ENCODE measurements around the gene DDA1.
A peak's percentile ranks its signal among the peaks of the same experiment; 100 is the strongest.

The DDA1 gene

DNA sequence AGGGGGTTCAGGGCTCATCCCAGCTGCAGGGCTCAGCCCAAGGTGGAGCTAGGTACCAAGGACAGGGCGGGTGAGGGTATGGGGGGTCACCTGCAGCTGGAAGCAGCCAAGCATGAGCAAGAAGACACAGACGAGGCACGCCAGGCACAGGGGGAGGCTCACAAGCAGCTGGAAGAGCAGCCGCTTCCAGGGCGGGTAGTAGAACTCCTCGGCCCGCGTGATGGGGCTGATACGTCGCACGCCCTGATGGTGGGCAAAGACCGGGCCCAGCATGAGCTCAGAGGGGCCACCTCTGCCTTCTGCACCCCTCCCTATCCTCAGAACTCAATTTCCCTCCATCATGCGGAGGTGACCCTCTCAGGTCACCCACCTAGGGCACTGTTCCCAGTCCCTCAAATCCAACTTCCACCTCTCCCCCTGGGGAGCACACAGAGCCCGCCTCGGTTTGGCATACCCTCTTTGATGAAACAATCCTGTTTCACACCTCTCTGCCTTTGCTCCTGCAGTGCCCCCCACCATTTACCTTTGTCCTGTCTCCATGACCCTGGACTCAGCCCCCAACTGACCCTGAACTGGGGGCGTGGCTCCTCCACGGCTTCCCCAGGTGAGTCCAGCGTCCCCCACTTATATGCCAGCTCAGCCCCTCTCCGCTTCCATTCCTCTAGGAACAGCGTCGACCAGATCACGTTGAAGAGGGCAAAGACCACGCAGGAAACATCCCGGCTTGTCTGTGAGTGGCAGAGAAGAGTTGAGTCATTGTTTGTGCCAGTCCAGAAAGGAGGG is 21.1 kb downstream of the DDA1 start:
- no peak for DNase-seq

GRCh38 chr19:17331045-17331558 is 21.7 kb downstream of the DDA1 start:
- no peak for DNase-seq

DNA sequence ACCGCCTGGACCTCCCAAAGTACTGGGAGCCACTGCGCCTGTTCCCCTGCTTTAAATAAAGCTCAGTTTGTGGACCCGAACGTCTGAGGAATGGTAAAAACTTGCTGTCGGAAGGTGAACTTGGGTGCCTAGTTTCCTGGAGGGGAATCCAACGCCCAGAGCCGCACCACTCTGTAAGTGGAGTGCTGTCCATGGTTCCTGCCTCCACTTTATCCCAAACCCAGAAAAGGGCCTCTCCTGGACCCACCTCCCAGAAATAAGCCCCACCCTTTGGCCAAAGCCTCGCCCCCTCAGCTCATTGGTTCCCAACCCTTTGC is 23.0 kb downstream of the DDA1 start:
- no peak for DNase-seq

DNA sequence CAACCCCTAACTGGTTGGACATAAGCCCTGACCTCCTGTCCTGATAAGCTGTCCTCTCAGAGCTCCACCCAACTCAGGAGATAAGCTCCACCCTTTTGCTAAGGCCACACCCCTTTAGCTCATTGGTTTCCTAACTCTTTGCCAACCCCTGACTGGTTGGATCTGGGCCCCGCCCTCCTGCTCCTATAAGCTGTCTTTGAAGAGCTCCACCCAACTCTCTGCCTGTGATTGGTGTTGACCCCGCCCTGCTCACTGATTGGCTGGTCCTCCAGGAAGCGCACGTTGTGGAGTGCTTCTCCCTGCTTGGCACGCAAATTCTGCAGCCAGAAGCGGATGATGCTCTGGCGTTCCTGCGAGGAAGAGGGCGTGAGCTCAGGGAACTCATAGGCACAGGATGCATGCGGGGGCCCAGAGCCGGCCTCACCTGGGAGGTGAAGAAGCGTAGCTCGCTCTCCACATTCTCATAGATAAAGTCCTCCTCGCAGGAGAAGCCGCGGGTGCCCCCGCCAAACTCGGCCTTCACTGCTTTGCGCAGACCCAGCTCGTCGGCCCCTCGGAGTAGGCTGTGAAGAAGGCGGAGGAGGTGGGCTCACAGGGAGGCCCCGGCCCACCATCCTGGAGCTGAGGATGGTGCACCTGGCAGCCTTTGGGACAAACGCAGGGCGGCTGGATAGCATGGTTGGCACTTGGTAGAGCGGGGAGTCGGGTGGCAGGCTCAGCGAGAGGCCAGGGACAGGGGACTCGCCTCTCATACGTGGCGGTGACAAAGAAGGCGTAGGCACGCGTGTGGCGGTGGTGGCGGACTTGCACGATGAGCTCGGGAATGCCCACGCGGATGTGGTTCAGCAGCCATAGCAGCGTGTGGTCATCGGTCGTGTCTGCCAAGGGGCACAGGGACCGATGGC is 23.6 kb downstream of the DDA1 start:
- peak; percentile 15 for DNase-seq

DNA sequence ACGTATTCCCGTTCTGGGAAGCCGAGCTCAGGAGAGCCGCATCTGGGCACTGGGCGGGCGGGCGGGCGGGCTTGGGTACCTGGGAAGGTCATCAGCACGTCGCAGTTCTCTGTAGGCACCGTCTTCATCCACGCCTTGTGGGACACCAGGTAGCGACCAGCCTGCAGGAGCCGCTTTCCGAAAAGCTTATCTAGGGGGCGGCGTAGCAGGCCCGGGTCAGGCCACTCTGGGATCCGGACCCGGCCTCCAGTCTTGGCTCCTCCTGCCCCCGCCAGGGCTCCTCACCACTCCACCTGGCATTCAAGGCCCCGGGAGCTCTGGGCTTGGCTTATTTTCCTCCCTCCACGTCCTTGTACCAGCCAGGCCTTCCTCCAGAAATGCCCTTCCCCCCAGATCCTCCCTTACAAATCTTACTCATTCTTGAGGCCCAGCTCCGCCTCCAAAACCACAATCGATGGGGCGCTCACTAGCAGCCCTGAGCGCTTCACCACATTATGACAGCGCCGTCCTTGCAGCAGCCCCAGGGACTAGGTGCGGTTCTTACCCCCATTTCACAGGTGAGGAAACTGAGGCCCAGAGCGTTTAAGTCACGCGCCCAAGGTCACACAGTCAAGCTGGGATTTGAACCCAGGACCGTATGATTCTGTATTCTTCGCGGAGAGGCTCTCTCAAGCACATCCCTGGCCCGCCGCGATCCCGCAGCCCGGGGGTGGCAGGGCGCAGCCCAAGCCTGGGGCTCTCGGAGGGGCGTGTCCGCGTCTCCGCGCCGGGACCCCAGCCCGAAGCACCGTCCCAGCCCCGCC is 24.4 kb downstream of the DDA1 start:
- DNase-seq: no peak

- peak; percentile 88 for DNase-seq
Observed at GRCh38 chr19:17334414-17335409, 25.3 kb downstream of the DDA1 start, which contains the start of gene ANO8. Gene ANO8, minus strand, starts transcription at chr19:17334855. Its CDS starts 185 bp downstream, at chr19:17334670.

GRCh38 chr19:17335575-17335974 is 26.2 kb downstream of the DDA1 start:
- DNase-seq: no peak

DNA sequence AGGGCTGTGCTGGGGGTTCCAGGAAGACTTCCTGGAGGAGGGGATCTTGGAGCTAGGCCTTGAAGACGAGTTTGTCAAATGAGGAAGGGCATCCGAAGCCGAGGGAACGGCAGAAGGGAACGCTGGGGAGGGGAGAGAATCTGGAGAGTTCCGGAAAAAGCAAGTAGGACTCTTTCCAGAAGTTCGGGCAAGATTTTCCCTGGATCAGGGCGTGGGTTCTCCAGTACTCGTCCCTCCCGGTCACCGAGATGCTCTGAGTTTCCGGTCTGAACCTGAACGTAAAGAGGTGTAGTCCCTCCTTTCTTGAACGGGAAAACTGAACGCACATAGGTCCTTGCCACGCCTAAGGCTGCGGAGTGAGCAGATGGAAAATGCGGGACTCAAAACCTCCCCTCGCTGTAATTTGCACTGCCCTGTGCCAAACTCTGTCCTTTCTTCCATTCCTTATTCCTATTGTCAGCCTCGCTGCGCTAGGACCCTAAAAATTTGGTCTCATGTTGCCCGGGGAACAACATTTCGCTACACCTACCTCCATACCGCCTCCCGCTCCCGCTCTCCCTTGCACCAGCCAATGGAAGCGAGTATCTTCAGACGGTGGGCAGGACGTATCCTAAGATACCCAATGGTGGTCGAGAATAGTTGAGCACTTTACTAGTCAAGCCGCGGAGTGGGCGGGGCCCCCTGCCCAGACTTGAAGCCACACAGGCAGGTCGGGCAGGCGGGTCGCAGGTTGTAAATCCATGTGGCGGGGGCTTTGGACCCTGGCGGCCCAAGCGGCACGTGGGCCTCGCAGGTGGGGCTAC is 27.7 kb downstream of the DDA1 start, which contains the start of gene GTPBP3:
GTPBP3 (plus strand) TSS at position 682 of the 803 bp plus-strand sequence; CDS start at position 741, 59 bp downstream.
- peak; percentile 99 for DNase-seq

- no peak for DNase-seq
Observed at GRCh38 chr19:17337675-17338432, 28.5 kb downstream of the DDA1 start.

DNA sequence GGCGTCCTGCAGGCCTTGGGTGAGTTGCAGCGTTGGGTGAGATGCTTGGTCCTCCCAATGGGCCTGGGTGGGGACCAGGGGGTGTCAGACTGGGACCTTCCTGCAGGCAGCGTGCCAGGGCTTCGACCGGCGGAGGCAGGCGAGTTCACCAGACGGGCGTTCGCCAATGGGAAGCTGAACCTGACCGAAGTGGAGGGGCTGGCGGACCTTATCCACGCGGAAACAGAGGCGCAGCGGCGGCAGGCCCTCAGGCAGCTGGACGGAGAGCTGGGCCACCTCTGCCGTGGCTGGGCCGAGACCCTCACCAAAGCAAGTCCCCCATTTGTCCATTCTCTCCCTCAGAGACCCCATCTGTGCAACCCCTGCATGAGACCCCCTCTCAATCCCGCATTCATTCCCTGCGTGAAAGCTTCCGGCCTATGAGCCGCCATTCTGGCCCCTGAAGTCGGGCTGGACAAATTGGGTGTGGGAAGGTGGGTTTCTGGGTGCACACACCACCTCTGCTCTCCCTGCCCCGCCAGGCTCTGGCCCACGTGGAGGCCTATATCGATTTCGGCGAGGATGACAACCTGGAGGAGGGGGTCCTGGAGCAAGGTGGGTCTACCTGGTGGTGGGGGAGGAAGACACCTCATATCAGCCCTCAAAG is 29.2 kb downstream of the DDA1 start:
- DNase-seq: no peak

DNA sequence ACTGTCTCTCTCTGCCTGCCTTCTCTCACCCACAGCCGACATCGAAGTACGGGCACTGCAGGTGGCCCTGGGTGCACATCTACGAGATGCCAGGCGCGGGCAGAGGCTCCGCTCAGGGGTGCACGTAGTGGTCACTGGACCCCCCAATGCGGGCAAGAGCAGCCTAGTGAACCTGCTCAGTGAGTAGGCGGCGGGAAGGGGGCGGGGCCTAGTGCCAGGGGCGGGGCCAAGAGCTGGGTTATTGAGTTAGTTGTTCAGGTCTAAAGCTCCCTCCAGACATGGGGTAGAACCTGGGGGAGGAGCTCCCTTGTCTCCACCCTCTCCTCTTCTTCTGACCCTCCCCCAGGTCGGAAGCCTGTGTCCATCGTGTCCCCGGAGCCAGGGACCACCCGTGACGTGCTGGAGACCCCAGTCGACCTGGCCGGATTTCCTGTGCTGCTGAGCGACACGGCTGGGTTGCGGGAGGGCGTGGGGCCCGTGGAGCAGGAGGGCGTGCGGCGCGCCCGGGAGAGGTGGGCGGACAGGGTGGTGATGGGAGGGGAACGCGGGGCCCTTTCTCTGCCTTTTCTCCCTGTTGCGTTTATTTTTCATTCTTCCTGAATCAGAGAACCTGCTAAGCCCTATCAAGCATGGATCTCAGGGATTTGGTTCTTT is 29.9 kb downstream of the DDA1 start:
- no peak for DNase-seq

- DNase-seq: no peak
Observed at GRCh38 chr19:17340302-17340870, 31.0 kb downstream of the DDA1 start.

DNA sequence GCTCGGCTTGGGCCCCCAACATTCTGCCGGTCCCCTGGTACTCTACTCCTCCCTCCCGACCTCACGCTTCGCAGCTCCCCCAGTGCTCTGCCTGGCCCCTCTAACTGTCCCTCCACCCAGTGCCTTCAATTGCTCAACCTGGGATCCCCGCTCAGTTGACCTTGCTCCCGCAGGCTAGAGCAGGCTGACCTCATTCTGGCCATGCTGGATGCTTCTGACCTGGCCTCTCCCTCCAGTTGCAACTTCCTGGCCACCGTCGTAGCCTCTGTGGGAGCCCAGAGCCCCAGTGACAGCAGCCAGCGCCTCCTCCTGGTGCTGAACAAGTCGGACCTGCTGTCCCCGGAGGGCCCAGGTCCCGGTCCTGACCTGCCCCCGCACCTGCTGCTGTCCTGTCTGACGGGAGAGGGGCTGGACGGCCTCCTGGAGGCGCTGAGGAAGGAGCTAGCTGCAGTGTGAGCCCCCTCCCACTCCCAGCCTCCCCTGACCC is 31.6 kb downstream of the DDA1 start:
- DNase-seq: no peak

DNA sequence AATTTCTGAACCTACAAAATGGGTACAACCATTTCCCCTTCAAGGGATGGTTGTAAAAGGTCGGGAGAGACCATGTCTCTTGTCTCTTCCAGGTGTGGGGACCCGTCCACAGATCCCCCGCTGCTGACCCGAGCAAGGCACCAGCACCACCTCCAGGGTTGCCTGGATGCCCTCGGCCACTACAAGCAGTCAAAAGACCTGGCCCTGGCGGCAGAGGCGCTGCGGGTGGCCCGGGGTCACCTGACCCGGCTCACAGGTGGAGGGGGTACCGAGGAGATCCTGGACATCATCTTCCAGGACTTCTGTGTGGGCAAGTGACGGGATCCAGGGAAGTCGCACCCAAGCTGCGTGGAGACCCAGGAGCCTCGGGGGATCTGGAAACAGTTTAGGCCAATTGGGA is 32.0 kb downstream of the DDA1 start:
- DNase-seq: no peak

DNA sequence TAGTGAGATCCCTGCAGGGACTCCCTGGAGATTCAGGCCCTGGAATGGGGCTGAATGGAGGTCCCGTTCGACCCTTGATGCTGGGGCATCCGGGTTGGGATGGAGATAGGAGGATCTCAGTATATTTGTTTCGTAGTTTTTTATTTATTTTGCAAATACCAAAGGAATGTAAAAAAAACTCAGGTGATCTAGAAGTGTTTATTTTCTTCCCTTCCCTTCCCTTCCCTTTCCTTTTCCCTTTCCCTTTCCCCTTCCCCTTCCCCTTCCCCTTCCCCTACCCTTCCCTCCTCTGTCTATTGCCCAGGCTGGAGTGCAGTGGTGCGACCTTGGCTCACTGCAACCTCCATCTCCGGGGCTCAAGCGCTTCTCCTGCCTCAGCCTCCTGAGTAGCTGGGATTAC is 32.5 kb downstream of the DDA1 start:
- no peak for DNase-seq

DNA sequence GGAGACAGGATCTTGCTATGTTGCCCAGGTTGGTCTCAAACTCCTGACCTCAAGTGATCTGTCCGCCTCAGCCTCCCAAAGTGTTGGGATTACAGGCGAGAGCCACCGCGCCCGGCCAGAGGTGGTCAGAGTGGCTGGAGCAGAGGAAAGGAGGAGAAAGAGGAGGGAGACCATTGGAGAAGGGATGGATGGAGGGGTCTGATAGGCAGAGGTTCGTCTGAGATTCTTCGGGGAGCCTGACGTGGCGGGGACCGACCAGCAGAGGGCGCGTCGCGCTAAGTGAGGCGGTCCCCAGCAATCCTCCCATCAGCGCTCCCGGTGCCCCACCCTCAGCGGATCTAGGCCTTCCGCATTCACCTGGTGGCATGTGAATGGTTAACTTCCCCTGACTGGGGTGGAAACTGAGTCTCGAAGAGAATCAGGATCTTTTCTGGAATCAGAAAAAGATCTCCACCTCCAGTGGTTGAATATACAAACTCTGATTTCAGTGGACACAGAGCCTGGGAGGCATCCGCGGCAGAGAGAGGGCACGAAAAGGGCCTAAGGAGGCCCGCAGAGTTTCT is 36.8 kb downstream of the DDA1 start:
- no peak for DNase-seq

GRCh38 chr19:17347361-17347760 is 38.0 kb downstream of the DDA1 start:
- DNase-seq: no peak

- DNase-seq: no peak
Observed at GRCh38 chr19:17347877-17348276, 38.5 kb downstream of the DDA1 start.

All from NCI-H524 treated with DMSO at 0.1 percent for 48 hours (cell line).